HG03558 (cell line): Measurements from ENCODE around the gene TRIM8.

ENCODE experiments used
- ATAC-seq: cut with Tn5 transposase; IDR thresholded peaks from one replicate; pipeline ENCODE4 v1.9.1; 2021; ENCODE audit warnings: moderate number of reproducible peaks; ENCODE audit not compliant: unreplicated experiment; ENCODE audit errors: extremely low read depth

Gene TRIM8, protein sequence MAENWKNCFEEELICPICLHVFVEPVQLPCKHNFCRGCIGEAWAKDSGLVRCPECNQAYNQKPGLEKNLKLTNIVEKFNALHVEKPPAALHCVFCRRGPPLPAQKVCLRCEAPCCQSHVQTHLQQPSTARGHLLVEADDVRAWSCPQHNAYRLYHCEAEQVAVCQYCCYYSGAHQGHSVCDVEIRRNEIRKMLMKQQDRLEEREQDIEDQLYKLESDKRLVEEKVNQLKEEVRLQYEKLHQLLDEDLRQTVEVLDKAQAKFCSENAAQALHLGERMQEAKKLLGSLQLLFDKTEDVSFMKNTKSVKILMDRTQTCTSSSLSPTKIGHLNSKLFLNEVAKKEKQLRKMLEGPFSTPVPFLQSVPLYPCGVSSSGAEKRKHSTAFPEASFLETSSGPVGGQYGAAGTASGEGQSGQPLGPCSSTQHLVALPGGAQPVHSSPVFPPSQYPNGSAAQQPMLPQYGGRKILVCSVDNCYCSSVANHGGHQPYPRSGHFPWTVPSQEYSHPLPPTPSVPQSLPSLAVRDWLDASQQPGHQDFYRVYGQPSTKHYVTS

DNA sequence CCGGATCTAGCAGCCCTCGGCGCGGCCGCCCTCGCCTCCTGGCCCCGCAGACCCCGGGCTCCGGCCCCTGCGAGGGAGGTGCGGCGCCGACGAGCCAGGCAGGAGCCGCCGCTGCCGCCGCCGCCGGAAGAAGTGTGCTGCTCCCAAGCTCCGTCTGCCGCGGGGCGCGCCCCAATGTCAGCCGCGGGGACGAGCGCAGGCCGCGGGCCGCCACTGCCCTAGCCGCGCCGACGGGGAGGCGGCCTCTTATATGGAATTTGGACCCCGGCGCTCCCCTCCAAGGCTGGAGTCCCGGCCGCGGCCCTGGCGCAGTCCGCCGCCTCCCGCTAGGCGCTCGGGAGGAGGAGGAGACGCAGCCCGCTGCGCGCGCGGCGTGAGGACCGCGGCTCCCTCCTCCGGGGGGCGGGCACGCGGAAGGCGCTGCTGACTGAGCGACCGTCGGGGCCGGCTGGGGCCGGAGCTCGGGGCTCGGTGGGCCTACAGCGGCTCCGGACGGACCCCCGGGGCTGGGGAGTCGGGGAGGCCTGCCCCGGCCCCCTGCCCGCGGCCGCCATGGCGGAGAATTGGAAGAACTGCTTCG is at the start of gene TRIM8:
TRIM8 (plus strand) TSS at position 414 of the 580 bp plus-strand sequence; CDS start at position 553, 139 bp downstream.
- ATAC-seq = no peak

DNA sequence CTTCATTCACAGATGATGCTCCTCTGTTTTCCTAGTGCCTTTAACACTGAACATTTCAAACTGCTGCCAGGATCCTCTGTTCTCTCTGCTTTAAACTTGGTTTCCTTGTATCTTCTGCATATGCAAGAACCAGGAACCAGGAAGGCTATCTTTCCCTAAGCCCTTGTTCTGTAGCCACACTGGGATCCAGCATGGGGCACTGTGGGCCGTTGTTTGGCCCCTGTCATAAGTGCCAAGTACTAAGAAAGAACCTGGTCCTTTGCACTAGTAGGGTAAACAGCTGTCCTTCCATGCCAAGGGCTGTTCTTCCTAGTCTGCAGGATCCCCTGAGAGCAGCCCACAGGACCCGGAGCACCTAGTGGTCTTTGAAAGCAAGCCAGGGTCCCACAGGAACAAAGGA is 49.0 kb upstream of the TRIM8 start:
- ATAC-seq = no peak

DNA sequence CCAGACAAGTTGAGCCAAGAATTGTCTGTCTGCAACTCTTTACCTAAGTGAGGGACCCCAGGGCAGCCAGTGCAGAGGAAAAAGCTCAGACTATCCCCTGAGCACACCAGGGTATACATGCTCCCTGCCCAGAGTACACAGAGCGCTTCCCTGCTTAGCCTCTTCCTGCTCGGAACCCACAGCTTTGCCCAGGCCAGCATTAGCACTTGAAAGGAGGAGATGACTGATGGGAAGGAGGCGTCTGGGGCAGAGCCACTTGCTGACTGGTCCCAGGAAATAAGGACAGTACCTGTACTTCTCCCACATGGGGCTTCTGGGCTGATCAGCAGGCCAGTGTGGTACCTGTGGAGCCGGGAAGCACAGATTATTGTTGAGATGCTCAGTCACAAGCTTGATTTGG is 48.4 kb upstream of the TRIM8 start:
- ATAC-seq = no peak

- ATAC-seq = no peak
Observed at GRCh38 chr10:102596506-102596971, 47.7 kb upstream of the TRIM8 start.

- no peak for ATAC-seq
Observed at GRCh38 chr10:102597131-102597991, 46.9 kb upstream of the TRIM8 start.

DNA sequence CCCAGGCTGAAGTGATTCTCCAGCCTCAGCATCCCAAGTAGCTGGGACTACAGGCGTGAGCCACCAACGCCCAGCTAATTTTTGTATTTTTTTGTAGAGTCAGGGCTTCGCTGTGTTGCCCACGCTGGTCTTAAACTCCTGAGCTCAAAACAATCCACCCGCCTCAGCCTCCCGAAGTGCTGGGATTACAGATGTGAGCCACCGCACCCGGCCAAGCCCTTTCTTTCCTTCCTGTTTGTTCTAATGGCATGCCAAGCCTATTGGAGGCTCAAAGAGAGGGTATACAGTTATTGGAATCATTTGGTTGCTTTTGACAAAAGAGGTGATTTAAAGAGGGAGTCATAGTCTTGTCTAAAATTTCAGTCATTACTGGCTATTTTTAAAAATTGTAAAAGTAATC is 46.0 kb upstream of the TRIM8 start:
- ATAC-seq = no peak

DNA sequence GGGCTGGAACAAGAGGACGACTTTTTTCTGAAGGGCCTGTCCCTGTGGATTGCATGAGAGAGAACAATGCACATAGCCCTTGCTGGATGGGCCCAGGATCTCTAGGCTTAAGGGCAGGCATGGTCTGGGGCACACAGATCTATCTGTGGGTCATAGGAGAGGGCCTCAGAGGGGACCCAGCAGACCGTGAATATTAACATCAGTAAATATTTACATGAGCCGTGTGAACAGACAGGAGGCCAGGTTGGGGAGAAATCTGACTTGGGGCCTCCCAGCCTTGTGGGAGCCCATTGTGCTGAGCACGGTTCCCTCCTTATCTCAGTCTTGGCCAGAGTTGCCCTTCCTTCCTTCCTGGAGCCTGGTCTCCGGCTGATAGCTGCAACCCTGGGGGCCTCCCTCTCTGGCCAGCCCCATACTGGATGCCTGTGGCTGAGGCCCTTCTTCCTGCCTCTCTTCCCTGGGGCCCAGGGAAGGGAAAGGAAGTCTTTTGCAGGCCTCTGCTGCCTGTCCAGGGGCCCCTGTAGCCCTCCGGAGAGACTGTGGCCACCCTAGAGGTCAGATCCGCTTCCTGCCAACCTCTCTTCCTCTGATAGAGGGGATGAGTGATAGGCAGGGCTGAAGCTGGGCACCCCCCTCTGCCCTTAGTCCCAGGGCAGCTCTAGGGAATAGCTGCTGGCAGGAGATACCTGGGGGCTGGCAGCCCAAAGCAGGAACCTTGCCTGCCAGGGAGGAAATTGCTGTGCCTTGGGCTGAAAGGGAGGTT is 44.5 kb upstream of the TRIM8 start:
- ATAC-seq = no peak

GRCh38 chr10:102600816-102601215 is 43.5 kb upstream of the TRIM8 start:
- no peak for ATAC-seq

- ATAC-seq = no peak
Observed at GRCh38 chr10:102601639-102602038, 42.6 kb upstream of the TRIM8 start.

DNA sequence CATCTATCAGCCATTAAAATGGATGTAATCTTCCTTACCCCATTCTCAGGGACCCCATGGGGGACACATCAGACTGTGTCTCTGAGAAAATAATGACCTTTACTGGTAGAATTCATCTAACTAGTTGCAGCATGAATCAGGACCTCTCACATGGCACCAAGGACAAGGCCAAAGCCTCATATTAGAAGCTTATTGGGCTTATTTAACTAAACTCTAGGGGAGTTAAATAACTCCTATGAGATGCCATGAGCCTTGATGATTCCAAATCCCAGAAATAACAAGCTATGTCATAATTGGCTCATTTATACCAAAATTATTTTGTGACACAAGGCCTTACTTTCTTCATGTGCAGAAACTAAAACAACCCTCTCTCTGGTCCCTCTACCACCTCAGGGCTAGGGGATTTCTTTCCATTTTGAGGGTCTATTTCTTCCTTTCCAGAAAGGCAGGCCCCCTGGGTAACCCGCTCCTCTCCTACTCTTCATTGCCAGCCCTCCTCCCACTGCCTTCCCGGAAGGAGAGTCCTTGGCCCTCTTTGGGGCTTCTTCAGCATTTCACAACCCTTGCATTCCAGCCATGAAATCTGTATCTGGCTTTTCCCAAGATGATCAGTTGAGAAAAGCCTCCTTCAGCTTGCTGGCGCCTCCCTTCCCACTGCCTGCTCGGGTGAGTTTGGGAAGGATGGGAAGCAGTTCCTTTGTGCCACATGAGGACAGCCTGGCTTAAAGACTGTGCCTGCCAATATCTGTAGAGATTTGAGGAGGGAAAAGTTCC is 41.8 kb upstream of the TRIM8 start:
- no peak for ATAC-seq

DNA sequence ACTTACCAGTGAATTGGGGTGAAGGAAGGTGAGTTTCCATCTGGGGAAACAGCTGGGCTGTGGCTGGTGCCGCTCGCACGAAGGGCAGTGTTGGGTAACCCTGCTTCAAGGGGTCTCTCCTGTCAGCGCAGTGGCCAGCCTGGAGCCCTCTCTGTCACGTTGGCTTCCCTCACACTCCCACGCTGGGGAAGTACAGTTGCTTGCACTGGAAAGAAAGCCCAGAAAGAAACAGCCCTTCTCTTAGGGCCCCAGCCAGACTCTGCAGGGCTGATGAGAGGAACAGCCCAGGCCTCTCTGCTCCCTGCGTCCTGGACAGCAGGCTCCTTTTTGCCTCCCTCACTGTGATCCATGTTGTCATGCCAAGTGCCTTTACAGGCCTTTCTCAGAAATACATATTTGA is 40.3 kb upstream of the TRIM8 start:
- ATAC-seq = no peak

DNA sequence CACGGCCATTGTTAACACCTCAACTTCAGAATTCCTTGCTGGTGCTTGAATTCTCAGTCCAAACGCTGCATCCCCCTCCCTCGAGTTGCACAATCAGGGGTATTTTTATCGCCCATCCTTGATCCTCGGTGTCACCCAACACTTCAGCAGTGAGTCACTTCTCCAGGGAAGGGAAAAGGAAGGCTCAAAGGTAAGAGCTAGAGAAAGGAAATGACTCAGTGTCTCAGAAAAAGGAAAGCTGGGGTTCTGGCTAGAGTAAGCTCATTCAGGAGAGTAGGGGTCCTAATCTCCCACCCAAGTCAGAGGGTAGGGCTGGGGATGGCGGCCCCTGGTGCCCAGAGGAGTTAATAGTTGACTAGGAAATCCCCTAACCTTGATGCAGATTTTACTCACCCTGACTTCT is 39.8 kb upstream of the TRIM8 start:
- ATAC-seq = no peak

DNA sequence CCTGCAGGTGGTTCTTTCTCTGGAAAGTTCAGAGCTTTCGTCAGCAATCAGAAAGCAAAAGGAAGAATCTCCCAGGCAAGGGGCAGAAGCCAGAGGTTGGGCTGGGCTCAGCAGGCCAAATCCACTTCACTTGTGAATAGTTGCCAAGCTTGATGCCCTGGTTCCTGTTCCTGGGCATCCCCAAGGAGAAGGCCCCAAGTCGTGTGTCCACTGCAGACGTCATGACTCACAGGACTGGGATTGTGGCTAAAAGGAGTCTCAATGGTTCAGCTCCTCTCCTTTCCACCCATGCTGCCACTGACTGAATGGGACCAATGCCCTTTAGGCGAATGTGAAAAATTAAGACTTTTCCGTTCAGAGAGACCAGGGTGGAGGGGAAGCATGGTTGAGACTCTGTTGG is 38.6 kb upstream of the TRIM8 start:
- no peak for ATAC-seq

- no peak for ATAC-seq
Observed at GRCh38 chr10:102608487-102608886, 35.8 kb upstream of the TRIM8 start.

DNA sequence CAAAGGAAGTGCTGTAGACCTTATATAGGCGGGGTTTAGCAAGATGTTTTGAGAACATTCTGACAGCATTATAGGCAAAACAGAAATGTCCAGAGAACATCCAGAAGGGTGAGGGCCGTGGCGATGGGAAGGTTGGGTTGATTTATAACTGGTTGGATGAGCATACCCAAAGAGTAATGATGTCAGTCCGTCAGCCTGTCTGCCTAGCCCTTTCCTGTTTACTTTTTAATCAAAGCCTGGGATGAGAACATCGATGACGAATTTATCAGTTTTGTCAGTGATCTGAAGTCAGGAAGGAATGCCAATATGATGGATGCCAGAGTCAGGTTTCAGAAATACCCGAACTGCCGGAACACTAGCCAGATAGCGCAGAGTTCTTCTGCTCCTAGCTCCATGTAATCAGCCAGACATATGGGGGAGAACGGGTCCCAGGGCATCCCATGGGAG is 33.8 kb upstream of the TRIM8 start:
- no peak for ATAC-seq

GRCh38 chr10:102611514-102612087 is 32.7 kb upstream of the TRIM8 start:
- no peak for ATAC-seq

GRCh38 chr10:102612964-102613275 is 31.4 kb upstream of the TRIM8 start:
- ATAC-seq = no peak

- ATAC-seq = no peak
Observed at GRCh38 chr10:102613286-102613685, 31.0 kb upstream of the TRIM8 start.

DNA sequence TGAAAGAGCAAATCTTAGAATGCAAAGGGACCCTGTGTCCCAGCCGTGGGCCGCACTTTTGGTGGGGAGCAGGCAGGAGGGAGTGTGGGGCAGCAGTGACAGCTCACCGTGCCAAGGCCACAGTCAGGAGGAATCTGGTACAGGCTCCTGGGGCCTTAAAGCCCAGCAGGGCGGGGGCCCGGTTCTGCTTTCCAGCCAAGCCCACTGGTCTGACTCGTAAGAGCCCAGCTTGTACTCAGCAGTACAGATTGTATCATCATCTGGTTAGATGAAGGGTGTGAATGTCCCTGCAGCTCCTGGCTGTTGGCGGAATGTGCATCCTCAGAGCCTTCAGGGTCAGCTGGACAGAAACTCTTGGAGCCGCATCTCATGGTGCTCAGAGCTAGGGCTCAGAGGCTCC is 30.5 kb upstream of the TRIM8 start:
- no peak for ATAC-seq
